Measurements from ENCODE around the gene GPR157. TPM values are rescaled to one million over a fixed set of nuclear protein-coding genes. Genes with fewer than 3 reads are reported as not detected.
A peak's percentile ranks its signal among the peaks of the same experiment; 100 is the strongest.

GPR157 gene
- total and polyA plus RNA-seq, 2 of the 13 experiments (the other 11 are each of a cell fraction or from before 2014, with no cell fraction given) = 10.1 to 19.2 TPM

GRCh38 chr1:9160079-9160717, 31.3 kb upstream of the GPR157 start:
- peaks cover 7 to 31% of the 10 kb centered on the region in 2 experiments; a peak in 4 of 5 replicates for H3K36me3 ChIP-seq (replicated peaks in 1 of 2; ENCODE audit: control insufficient read depth in 1 of 2, insufficient read depth in 2 of 2, low read length in 2 of 2)
- ATAC-seq (no peak), DNase-seq (ENCODE audit: low spot score) (no peak), FAIRE-seq (no peak)
- CTCF ChIA-PET (ENCODE audit: low intra/inter-chr PET ratio, low total read pairs) = no interaction called here
- intact Hi-C loops (cut with micrococcal nuclease; ENCODE audit: unreplicated experiment) = no loop called here
- in situ Hi-C loops (cut with HindIII; ENCODE audit: extremely low pct_ligation_motif_present, low pct_unique_long_range_greater_than_20kb) = no loop called here
- WGBS (ENCODE audit: low lambda C conversion rate) = 93% methylated on average over 7 of the region's 7 CpGs
- TF ChIP-seq ZNF329 (CRISPR knock-in tag; IDR thresholded peaks at IDR 0.05; ENCODE audit: low read depth) = peak; percentile 98
- TF ChIP-seq HOXA5 (CRISPR knock-in tag; IDR thresholded peaks at IDR 0.05) = no peak
- no peak overlapping the region for H3K4me3 ChIP-seq (replicated peaks in 1 of 3; ENCODE audit: insufficient read depth in 1 of 3, low read depth in 2 of 3, low read length in 3 of 3)
- no peaks in the 10 kb centered on the region for H3K27me3 ChIP-seq (ENCODE audit: control insufficient read depth in 1 of 2, insufficient read depth in 2 of 2, low read length in 2 of 2)
- H3K4me1 ChIP-seq (ENCODE audit: insufficient read depth, low read length) = peaks cover 48% of the 10 kb centered on the region
- POLR2A ChIA-PET = no interaction called here
- peaks cover 93% of the 10 kb centered on the region for H3K79me2 ChIP-seq (ENCODE audit: insufficient read depth, low read length)
- no peak overlapping the region for H3K4me2 ChIP-seq (ENCODE audit: low read depth, low read length)
- H3K9ac ChIP-seq (ENCODE audit: insufficient read depth, low read depth, low read length) = no peak overlapping the region
- peaks cover 81% of the 10 kb centered on the region for H4K20me1 ChIP-seq (ENCODE audit: insufficient read depth, low read length)
- no TSS peak for BruUV-seq (replicated peaks)
- no peak overlapping the region for H3K27ac ChIP-seq (ENCODE audit: extremely low read length, insufficient read depth, low read length)
- no peaks in the 10 kb centered on the region for H3K9me3 ChIP-seq (ENCODE audit: low read length)
- H2AFZ ChIP-seq (ENCODE audit: low read length) = no peak overlapping the region

DNA sequence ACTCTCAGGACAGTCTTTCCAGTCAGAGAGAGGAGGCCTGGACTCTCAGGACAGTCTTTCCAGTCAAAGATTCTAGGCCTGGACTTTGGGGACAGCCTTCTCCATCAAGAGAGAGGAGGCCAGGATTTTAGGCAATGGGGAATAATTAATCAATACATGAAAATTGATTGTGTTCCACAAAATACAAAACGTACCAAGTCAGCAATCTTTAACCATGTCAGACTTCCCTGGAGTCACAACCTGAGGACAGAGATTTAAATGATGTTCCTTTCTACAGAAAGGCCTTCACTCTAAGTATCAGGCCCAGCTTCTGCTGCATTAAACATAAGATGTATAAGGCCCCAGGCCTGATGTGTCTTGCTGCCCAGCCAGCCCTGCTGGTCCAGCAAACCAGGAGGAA, 27.0 kb upstream of the GPR157 start:
- H3K27me3 ChIP-seq (ENCODE audit: control insufficient read depth in 1 of 2, insufficient read depth in 2 of 2, low read length in 2 of 2) = no peaks in the 10 kb centered on the region
- peaks cover 18% of the 10 kb centered on the region for H3K4me1 ChIP-seq (ENCODE audit: insufficient read depth, low read length)
- H4K20me1 ChIP-seq (ENCODE audit: insufficient read depth, low read length) = peaks cover 76% of the 10 kb centered on the region
- no peaks in the 10 kb centered on the region for H3K9me3 ChIP-seq (ENCODE audit: low read length)
- intact Hi-C loops (cut with micrococcal nuclease; ENCODE audit: unreplicated experiment) = no loop called here
- H3K4me3 ChIP-seq (replicated peaks in 1 of 3; ENCODE audit: insufficient read depth in 1 of 3, low read depth in 2 of 3, low read length in 3 of 3) = no peak overlapping the region
- ATAC-seq (no peak), FAIRE-seq (no peak), DNase-seq (ENCODE audit: low spot score) (no peak)
- no peak overlapping the region for H2AFZ ChIP-seq (ENCODE audit: low read length)
- POLR2A ChIA-PET = no interaction called here
- in situ Hi-C loops (cut with HindIII; ENCODE audit: extremely low pct_ligation_motif_present, low pct_unique_long_range_greater_than_20kb) = no loop called here
- TF ChIP-seq CBFB (CRISPR knock-in tag; IDR thresholded peaks at IDR 0.05) (no peak), TBX3 (IDR thresholded peaks at IDR 0.05; ENCODE audit: borderline replicate concordance) (no peak), MAFK (conservative IDR thresholded peaks at IDR 0.05 in 1 of 2, IDR thresholded peaks at IDR 0.05 in 1 of 2; ENCODE audit: low read length in 2 of 2) (peak; percentile 51 to 67; a peak in 3 of 4 replicates), MAFF (IDR thresholded peaks at IDR 0.05; ENCODE audit: low read depth, low read length) (peak; percentile 48)
- H3K79me2 ChIP-seq (ENCODE audit: insufficient read depth, low read length) = peaks cover 80% of the 10 kb centered on the region
- peaks cover 25 to 58% of the 10 kb centered on the region in 2 experiments; a peak in 4 of 5 replicates for H3K36me3 ChIP-seq (replicated peaks in 1 of 2; ENCODE audit: control insufficient read depth in 1 of 2, insufficient read depth in 2 of 2, low read length in 2 of 2)
- BruUV-seq (replicated peaks) = no TSS peak
- no peak overlapping the region for H3K9ac ChIP-seq (ENCODE audit: insufficient read depth, low read depth, low read length)
- H3K4me2 ChIP-seq (ENCODE audit: low read depth, low read length) = no peak overlapping the region
- WGBS (ENCODE audit: low lambda C conversion rate) = 88% methylated on average over 1 of the region's 1 CpG
- CTCF ChIA-PET (ENCODE audit: low intra/inter-chr PET ratio, low total read pairs) = no interaction called here
- H3K27ac ChIP-seq (ENCODE audit: extremely low read length, insufficient read depth, low read length) = no peak overlapping the region

All from HepG2 (cell line).